HG02870 (cell line): ENCODE measurements around the gene ZNF320.
"Not testable (repeated sequence)": the region's sequence is repeated elsewhere in the genome, so short reads cannot be mapped to it uniquely, and the experiment has no call there.

Experiments
- ATAC-seq: cut with Tn5 transposase; IDR thresholded peaks from one replicate; pipeline ENCODE4 v1.9.1; 2021; ENCODE audit warnings: mild to moderate bottlenecking, moderate library complexity; ENCODE audit not compliant: unreplicated experiment

Gene ZNF320

DNA sequence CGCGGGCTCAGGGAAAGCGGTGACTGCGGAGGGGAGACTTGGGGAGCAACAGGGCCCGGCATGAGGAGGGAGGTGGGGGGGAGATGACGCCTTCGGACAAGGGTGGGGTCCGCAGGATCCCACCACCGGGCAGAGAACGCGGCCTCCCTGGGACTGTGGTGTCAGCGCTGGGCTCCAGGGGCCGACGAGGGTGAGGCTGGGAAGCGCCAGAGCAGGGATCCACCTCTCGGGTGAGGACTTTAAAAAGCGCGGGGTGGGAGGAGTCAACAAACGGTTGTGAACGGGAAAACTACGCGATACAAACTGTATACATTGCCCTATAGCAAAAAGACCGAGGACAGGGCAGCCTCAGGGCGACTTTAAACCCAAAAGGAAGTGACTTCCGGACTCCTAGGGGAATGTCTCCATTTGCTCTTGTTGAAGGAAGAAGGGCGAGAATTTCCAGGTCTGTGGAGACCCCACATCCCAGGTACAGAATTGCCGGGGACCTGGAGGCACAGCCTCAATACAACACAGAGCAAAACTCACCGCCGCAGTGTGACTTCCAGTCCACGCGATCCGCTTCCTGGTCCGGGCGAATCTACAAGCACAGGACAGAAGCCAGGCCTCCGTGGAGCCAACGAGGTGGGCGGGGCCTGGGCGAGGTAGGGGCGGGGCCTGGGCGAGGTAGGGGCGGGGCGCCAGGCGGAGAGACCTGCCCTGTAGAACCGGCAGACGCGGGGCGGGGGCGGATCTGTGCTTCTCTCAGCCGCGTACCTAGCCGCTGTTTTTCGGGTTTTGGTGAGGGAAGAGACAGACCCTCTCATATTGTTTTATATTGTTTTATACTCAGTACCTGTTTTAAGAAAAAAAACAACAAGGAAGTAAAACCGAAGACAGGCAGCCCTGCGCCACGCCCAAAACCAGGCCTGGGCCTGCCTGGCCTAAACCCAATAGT, 25.7 kb upstream of the ZNF320 start, which contains the start of gene ZNF888:
Gene ZNF888 (minus strand): TSS at position 588 of the 937 bp plus-strand sequence. CDS start 5,555 bp downstream, outside the sequence.
- ATAC-seq, result peak; percentile 88

DNA sequence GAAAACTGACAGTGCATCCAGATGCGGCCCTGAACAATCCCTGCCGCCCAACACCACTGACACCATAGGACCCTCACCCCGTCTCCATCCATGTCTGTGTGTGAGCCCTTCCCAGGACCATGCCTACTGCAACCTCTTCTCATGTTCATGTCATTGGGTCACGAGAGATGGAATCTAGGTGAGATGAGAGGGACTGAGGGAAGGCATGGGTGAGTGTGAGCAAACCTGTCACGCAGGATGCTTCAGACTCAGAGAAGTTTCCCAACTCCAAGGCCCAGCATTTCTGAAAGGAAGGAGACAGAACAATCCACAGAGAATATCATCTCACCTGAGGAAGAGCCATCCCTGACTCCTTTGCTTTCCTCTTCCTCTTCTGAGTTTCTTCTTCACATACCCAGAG, 20.1 kb upstream of the ZNF320 start:
- ATAC-seq, result no peak

DNA sequence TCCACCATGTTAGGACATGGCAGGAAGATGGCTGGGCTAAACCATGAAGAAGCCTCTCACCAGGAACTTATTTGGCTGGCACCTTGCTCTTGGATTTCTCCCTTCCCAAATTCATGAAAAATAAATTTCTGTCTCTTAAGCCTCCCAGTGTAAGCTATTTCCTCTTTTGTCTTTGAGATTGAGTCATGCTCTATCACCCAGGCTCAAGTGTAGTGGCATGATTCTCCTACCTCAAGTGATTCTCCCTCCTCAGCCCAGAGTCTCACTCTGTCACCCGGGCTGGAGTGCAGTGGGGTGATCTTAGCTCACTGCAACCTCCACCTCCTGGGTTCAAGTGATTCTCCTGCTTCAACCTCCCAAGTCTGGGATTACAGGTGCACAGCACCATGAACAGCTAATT, 13.2 kb upstream of the ZNF320 start:
- no peak for ATAC-seq

DNA sequence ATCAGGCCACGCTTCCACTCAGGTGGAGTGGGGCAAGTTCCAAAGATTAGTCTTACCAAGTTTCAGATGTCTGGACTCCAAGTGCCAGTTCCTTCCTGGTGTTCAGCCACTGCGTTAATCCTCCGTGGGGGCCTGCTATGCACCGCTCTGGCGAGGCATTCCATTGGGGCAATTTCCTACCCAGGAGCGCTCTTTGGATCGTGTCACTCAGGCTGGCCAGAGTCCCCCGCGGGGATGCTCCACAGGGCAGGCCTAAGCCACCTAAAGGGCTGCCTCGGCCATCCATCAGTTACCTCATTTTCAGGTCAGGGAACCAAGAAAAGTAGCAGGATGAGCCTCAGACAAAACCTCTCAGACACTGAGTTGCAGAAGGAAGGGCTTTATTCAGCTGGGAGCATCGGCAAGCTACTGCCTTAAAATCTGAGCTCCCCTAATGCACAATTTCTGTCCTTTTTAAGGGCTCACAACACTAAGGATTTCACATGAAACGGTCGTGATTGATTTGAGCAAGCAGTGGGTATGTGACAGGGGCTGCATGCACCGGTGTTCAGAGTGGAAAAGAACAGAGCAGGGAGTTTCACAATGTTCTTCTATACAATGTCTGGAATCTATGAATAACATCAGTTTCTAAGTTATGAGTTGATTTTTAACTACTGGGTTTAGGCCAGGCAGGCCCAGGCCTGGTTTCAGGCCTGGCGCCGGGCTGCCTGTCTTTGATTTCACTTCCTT, 6.8 kb upstream of the ZNF320 start:
- not testable (repeated sequence) for ATAC-seq

DNA sequence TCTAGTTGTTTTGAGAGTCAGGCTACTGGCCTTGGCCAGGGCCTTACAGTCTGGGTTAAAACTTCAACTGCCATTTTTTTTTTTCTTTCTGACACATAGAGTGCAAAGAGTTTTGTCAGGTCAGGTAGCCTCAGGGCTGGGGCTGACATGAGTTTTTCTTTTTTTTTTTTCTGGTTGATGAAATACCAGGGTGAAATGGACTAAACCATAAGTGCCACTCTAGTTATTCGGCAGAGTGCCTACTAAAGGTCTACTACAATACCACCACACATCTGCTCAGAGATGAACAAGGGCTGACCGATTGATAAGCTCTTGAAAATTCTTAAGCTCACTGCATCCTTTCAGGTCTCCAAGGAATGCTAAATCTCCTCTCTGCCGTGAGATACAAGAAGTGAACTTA, 4.4 kb upstream of the ZNF320 start:
- ATAC-seq, result no peak

DNA sequence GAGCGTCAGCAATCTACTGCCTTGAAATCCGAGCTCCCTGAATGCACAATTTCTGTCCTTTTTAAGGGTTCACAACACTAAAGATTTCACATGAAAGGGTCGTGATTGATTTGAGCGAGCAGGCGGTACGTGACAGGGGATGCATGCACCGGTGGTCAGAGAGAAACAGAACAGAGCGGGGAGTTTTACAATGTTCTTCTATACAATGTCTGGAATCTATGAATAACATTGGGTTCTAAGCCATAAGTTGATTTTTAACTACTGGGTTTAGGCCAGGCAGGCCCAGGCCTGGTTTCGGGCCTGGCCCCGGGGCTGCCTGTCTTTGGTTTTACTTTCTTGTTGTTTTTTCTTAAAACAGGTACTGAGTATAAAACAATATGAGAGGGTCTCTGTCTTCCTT, 1.2 kb upstream of the ZNF320 start:
- not testable (repeated sequence) for ATAC-seq

DNA sequence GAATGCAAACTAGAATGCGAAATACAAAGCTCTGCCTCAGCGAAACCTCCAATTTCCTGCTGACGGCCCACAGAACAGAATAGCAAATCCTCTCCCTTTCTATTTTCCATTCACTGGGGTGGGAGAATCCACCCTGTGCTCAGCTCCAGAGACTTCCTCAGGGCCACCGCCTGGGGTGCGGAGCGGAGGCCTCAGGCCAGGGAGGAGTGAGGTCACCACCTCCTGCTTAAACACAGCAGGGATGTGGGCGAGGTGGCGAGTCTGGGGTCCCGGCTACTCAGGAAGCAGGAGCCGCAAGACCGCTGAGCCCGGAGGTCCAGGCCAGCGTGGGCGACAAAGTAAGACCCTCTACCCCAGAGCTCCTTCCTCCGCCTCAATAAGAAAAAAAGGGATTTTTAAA, 666 bp upstream of the ZNF320 start:
- ATAC-seq, result no peak

DNA sequence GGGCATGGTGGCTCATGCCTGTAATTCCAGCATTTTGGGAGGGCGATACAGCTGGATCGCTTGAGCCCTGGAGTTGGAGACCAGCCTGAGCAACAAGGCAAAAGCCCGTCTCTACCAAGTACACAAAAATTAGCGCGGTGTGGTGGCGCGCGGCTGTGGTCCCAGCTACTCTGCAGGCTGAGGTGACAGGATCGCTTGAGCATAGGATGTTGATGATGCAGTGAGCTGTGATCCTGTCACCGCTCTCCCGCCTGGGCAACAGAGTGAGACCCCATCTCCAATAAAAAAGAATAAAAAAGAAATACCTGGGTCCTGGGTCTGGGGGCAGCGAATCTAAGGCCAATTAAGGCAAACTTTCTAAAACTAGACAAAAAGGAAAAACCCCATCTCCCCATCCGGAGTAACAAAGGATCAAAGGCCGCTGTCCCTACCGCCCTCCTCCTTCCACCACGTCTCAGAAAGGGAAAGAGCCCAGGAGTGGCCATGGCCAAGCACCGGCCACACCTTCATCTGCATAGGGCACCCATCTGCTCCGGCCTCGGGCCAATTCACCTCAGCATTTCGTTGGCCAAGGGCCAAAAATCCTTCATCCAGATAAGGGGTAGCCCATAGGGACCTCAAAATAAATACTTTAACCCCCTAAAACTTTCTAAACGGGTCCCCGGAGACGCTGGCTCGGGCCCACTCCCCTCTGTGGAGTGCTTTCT, 851 bp downstream of the ZNF320 start:
- ATAC-seq, result no peak

DNA sequence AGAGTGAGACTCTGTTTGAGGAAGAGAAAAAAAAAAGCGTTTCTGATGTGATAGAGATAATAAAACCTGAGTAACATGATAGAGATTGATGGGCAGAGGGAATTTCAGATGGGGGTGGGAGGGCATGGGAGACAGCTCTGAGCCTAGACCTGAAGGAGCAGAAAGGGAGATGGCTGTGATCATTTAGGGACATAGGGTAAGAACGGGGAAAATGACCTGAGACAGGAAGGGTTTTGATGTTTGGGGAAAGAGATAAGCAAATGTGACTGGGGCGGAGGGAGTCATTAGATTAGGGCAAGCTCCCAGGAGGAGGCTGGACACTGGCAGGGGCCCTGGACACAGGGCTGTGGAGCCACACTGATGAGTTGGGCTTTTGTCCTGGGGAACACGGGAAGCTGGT, 6.1 kb downstream of the ZNF320 start:
- ATAC-seq, result no peak

DNA sequence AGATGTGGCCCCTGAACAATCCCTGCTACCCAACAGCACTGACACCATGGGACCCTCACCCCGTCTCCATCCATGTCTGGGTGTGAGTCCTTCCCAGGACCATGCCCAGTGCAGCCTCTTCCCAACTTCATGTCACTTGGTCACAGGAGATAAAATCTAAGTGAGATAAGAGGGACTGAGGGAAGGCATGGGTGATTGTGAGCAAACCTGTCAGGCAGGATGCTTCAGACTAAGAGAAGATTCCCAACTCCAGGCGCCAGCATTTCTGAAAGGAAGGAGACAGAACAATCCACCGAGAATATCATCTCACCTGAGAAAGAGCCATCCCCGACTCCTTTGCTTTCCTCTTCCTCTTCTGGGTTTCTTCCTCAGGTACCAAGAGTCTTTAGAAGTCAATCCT, 7.5 kb downstream of the ZNF320 start:
- no peak for ATAC-seq

DNA sequence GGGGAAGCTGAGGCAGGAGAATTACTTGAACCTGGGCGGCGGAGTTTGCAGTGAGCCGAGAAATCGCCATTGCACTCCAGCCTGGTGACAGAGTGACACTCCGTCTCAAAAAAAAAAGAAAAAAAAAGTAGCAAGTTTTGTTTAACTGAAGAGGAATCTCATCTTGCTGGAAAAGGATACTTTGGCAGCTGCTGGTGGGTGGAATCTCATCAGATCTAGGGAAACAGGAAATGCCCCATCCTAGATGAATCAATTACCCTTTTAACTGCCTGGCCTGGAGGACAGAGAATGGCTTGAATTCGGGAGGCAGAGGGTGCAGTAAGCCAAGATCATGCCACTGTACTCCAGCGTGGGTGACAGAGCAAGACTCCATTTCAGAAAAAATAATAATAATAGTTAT, 8.4 kb downstream of the ZNF320 start:
- ATAC-seq, result no peak

DNA sequence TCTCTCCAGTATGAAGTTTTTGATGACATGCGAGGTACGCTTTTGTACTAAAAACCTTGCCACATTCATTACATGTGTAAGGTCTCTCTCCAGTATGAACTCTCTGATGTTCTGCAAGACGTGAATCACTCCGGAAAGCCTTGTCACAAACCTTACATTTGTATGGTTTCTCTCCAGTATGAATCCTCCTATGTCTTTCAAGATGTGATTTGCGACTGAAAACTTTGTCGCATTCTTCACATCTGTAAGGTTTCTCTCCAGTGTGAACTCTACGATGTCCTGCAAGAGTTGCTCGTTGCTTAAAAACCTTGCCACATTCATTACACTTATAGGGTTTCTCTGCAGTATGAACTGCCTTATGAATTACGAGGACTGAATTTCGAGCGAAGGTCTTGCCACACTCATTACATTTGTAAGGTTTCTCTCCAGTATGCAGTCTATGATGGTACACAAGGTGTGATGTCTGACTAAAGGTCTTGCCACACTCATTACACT, 16.5 kb downstream of the ZNF320 start:
- no peak for ATAC-seq

DNA sequence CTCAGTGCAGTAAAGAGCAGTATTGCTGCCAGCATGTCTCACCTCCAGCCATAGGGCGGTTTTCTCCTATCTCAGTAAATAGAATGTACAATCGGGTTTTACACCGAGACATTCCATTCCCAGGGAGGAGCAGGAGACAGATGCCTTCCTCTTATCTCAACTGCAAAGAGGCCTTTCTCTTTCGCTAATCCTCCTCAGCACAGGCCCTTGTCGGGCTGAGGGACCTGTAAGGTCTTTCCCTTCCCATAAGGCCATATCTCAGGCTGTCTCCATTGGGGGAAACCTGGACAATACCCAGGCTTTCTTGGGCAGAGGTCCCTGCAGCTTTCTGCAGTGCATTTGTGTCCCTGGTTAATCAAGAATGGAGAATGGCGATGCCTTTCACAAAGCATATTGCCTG, 24.4 kb downstream of the ZNF320 start:
- not testable (repeated sequence) for ATAC-seq

DNA sequence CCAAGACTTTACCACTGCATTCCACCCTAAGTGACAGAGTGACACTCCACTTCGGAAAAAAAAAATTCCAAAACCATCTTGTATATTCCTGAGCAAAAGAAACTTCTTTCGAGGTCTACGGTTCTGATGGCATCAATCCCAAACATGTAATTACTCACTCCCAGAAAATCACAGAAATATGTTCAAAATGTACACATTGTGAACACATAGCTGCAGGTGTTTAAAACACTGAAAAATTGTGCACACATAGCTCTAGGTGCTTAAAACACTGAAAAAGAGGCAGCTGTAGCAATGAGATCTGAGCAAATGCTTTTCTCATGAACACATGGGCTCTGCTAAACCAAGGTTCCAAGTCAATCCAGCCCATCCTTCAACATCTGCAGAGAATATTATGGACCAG, 26.0 kb downstream of the ZNF320 start:
- no peak for ATAC-seq

DNA sequence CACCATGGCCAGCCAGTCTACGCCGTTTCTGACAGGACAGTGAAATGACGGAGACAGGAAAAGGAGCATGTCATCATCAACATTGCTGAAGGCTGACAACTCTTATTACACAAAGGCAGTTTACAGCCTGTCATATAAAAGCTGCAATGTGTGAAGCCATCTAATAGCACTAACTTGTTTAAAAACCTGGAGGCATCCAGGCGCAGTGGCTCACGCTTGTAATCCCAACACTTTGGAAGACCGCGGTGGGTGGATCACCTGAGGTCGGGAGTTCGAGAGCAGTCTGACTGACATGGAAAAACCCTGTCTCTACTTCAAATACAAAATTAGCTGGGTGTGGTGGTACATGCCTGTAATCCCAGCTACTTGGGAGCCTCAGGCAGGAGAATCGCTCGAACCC, 29.4 kb downstream of the ZNF320 start:
- not testable (repeated sequence) for ATAC-seq

DNA sequence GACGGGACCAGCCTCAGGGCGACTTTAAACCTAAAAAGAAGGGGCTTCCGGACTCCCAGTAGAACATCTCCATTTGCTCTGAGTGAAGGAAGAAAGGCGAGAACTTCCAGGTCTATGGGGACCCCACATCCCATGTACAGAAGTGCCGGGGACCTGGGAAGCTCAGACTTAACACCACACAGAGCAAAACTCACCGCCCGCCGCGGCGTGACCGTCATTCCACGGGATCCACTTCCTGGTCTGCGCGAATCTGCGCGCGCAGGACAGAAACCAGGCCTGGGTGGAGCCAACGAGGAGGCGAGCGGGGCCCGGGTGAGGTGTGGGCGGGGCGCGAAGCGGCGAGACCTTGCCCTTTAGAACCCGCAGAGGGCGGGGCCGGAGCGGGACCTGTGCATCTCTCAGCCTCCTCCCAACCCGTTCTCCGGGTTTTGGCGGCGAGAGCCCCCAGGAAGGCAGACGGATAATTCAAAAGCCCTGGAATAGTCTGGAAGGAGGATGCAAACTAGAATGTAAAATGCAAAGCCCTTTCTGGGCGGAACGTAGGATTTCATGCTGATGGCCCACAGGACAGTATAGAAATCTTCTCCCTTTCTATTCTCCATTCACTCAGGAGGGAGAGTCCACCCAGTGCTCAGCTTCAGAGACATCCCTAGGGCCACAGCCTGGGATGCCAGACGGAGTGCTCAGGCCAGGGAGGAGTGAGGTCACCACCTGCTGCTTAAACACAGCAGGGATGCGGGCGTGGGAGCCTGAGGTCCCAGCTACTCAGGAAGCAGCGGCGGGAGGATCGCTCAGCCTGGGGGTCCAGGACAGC, 39.9 kb downstream of the ZNF320 start, which contains the start of gene ZNF468:
Gene ZNF468 (minus strand): TSS at position 242 of the 814 bp plus-strand sequence. CDS start 3,347 bp downstream, outside the sequence.
- ATAC-seq, result peak; percentile 96

DNA sequence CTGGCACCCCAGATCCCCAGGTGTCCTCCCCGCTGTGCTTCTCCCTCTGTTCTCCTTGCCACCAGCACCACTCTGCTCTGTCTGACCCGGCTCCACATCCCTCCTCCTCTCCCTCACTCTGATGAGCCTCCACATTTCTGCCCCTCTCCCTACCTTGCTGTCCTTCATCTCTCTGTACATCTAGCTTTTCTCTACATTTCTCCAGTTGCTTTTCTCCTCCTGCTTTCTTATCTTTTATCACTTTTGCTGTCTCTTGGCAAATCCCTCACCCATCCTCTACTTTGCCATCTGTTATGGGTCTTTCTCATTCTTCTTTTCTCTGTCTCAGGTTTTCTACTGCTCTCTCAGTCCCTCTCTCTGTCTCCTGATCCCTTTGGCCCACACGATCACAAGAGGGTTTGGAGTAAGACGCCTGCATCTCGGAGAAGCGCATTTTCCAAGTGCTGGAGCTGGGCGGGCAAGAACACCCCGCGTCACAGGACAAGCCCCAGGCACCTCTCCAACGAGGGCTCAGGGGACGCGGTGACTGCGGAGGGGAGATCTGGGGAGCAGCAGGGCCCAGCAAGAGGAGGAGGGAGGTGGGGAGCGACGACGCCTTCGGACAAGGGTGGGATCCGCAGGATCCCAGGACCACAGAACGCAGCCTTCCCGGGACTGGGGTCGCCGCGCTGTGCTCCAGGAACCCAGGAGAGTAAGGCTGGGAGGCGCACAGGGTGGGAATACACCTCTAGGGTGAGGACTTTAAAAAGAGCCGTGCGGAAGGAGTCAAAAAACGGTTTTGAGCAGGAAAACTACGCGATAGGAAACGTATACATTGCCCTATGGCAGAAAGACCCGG, 40.7 kb downstream of the ZNF320 start:
- peak; percentile 22 for ATAC-seq
